DND-41 (cell line): ENCODE measurements around the gene PPAN.

Experiments used
- ATAC-seq: fragments of 200-7000 bp; cut with Tn5 transposase; 3 replicates; pipeline ENCODE4 v1.9.1; 2021; ENCODE audit warnings: low read depth; ENCODE audit not compliant: insufficient read depth
- DNase-seq: peaks from one replicate; pipeline ENCODE4 v3.0.0-alpha.2; 2020
- H2AFZ ChIP-seq: 2 replicates; pipeline ENCODE4 v1.6.0; 2012; ENCODE audit warnings: low read depth, low read length
- H3K27ac ChIP-seq: 2 replicates; pipeline ENCODE4 v1.5.1; 2012; ENCODE audit warnings: low read length, inconsistent platforms
- H3K27me3 ChIP-seq: fragments of 200-600 bp; sonication (generic); 2 replicates; pipeline ENCODE4 v1.6.0; 2012; ENCODE audit warnings: low read length, mild to moderate bottlenecking, inconsistent platforms; ENCODE audit not compliant: insufficient read depth, poor library complexity
- H3K36me3 ChIP-seq: 2 replicates; pipeline ENCODE4 v1.5.1; 2012; ENCODE audit warnings: low read length, inconsistent platforms; ENCODE audit not compliant: insufficient read depth
- H3K4me1 ChIP-seq: 2 replicates; pipeline ENCODE4 v1.5.1; 2012; ENCODE audit warnings: mild to moderate bottlenecking, low read length; ENCODE audit not compliant: insufficient read depth
- H3K4me2 ChIP-seq: 2 replicates; pipeline ENCODE4 v1.6.0; 2012; ENCODE audit warnings: mild to moderate bottlenecking, moderate library complexity, low read length, inconsistent platforms; ENCODE audit not compliant: insufficient read depth
- H3K4me3 ChIP-seq, 2 experiments: fragments of 200-600 bp in 1 of 2; shearing (Covaris generic) in 1 of 2; 2 replicates each; pipeline ENCODE4 v1.5.1; 2012 to 2016; ENCODE audit warnings: inconsistent platforms in 2 of 2, low read length in 2 of 2, mild to moderate bottlenecking in 2 of 2, low read depth in 1 of 2, moderate library complexity in 1 of 2
- H3K79me2 ChIP-seq: 2 replicates; pipeline ENCODE4 v1.6.0; 2012; ENCODE audit warnings: low read length, inconsistent platforms; ENCODE audit not compliant: insufficient read depth
- H3K9ac ChIP-seq: 2 replicates; pipeline ENCODE4 v1.6.0; 2012; ENCODE audit warnings: low read depth, mild to moderate bottlenecking, inconsistent platforms, low read length, moderate library complexity
- H3K9me3 ChIP-seq: 2 replicates; pipeline ENCODE4 v1.5.1; 2012; ENCODE audit warnings: low read length, moderate library complexity, mild to moderate bottlenecking, inconsistent platforms; ENCODE audit not compliant: insufficient read depth, severe bottlenecking
- H4K20me1 ChIP-seq: 2 replicates; pipeline ENCODE4 v1.6.0; 2012; ENCODE audit warnings: low read length; ENCODE audit not compliant: insufficient read depth
- CTCF ChIP-seq: IDR thresholded peaks from 2 replicates; pipeline ENCODE4 v1.5.1; 2012; ENCODE audit warnings: borderline replicate concordance, low read length, moderate library complexity, mild to moderate bottlenecking; ENCODE audit not compliant: poor library complexity, severe bottlenecking; ENCODE audit errors: extremely low read depth
- EZH2 ChIP-seq: IDR thresholded peaks from 3 replicates; pipeline ENCODE4 v1.6.1; 2012; ENCODE audit warnings: borderline replicate concordance, low read depth, mild to moderate bottlenecking, moderate library complexity, low read length, inconsistent platforms; ENCODE audit not compliant: severe bottlenecking

The PPAN gene

GRCh38 chr19:10087296-10088061 is 18.7 kb upstream of the PPAN start:
- no peaks in the 10 kb centered on the region for H3K9me3 ChIP-seq
- H3K36me3 ChIP-seq, result peaks cover 7% of the 10 kb centered on the region
- H3K27ac ChIP-seq, result no peak overlapping the region
- peak overlapping the region; percentile 95 for H3K4me2 ChIP-seq
- no peaks in the 10 kb centered on the region for H3K27me3 ChIP-seq
- H3K79me2 ChIP-seq, result no peaks in the 10 kb centered on the region; the same call in 1 of the 2 replicates
- DNase-seq, result no peak
- no peak for ATAC-seq
- H4K20me1 ChIP-seq, result no peaks in the 10 kb centered on the region
- H3K4me3 ChIP-seq, result peak overlapping the region in 1 of 2 experiments; percentile 86; a peak in 2 of 4 replicates
- TF ChIP-seq EZH2 (no peak), CTCF (no peak)
- H3K4me1 ChIP-seq, result peaks cover 16% of the 10 kb centered on the region
- no peak overlapping the region; the same call in 1 of the 2 replicates for H3K9ac ChIP-seq
- no peak overlapping the region for H2AFZ ChIP-seq

GRCh38 chr19:10088949-10089554 is 17.1 kb upstream of the PPAN start:
- peaks cover 16% of the 10 kb centered on the region for H3K4me1 ChIP-seq
- no peak for DNase-seq
- H3K4me3 ChIP-seq, result no peak overlapping the region
- no peak overlapping the region for H3K4me2 ChIP-seq
- H2AFZ ChIP-seq, result no peak overlapping the region
- ATAC-seq, result no peak
- H3K79me2 ChIP-seq, result no peaks in the 10 kb centered on the region; the same call in 1 of the 2 replicates
- H3K27me3 ChIP-seq, result no peaks in the 10 kb centered on the region
- 0 out of 2 replicates have a peak, but pooled peaks cover 3% of the 10 kb centered on the region for H4K20me1 ChIP-seq
- H3K9me3 ChIP-seq, result no peaks in the 10 kb centered on the region
- TF ChIP-seq EZH2, result no peak
- TF ChIP-seq CTCF, result no peak
- no peak overlapping the region for H3K27ac ChIP-seq
- H3K36me3 ChIP-seq, result peaks cover 7% of the 10 kb centered on the region
- no peak overlapping the region for H3K9ac ChIP-seq

GRCh38 chr19:10089801-10090375 is 16.3 kb upstream of the PPAN start:
- Histone ChIP-seq H3K4me1 (peaks cover 16% of the 10 kb centered on the region), H3K9ac (no peak overlapping the region), H4K20me1 (0 out of 2 replicates have a peak, but pooled peaks cover 3% of the 10 kb centered on the region), H3K9me3 (no peaks in the 10 kb centered on the region), H3K4me2 (no peak overlapping the region), H3K36me3 (peaks cover 7% of the 10 kb centered on the region), H2AFZ (no peak overlapping the region), H3K27ac (no peak overlapping the region), H3K79me2 (no peaks in the 10 kb centered on the region; the same call in 1 of the 2 replicates), H3K4me3 (no peak overlapping the region), H3K27me3 (no peaks in the 10 kb centered on the region)
- TF ChIP-seq EZH2, result no peak
- no peak for TF ChIP-seq CTCF
- DNase-seq (no peak), ATAC-seq (no peak)
